HepG2 (cell line): ENCODE results near the gene STK11. TPM values are rescaled to one million over a fixed set of nuclear protein-coding genes. Genes with fewer than 3 reads are reported as not detected.
A peak's percentile ranks its signal among the peaks of the same experiment; 100 is the strongest.

Experiments
- ELK4 ChIP-seq: sonication (generic); formaldehyde crosslinking; IDR thresholded peaks from 2 replicates; pipeline ENCODE4 v1.9.0; 2021; ENCODE audit warnings: missing genetic modification reagents, borderline replicate concordance
- HDAC2 ChIP-seq: sonication (generic); formaldehyde crosslinking; IDR thresholded peaks from 2 replicates; pipeline ENCODE4 v1.4.0; 2020; ENCODE audit warnings: missing genetic modification reagents
- NPAS2 ChIP-seq: sonication (generic); formaldehyde crosslinking; IDR thresholded peaks from 2 replicates; pipeline ENCODE4 v1.8.0; 2022; ENCODE audit warnings: mild to moderate bottlenecking, missing genetic modification reagents, borderline replicate concordance
- ZBTB20 ChIP-seq: sonication (generic); formaldehyde crosslinking; IDR thresholded peaks from 2 replicates; pipeline ENCODE4 v1.8.1; 2023; ENCODE audit warnings: missing genetic modification reagents, low read depth, mild to moderate bottlenecking, borderline replicate concordance
- ZBTB40 ChIP-seq, 2 experiments: fragments of 450-650 bp in 1 of 2; sonication (generic) in 1 of 2; formaldehyde crosslinking in 1 of 2; IDR thresholded peaks; 2 replicates each; pipeline versions ENCODE4 v1.6.1 to v1.8.0; 2016 to 2022; ENCODE audit warnings: antibody characterized with exemption in 1 of 2, mild to moderate bottlenecking in 1 of 2, missing genetic modification reagents in 1 of 2
- ZNF121 ChIP-seq: sonication (generic); formaldehyde crosslinking; IDR thresholded peaks from 2 replicates; pipeline ENCODE4 v1.5.0; 2020; ENCODE audit warnings: mild to moderate bottlenecking, missing genetic modification reagents
- ZNF460 ChIP-seq: sonication (generic); formaldehyde crosslinking; IDR thresholded peaks from 2 replicates; pipeline ENCODE4 v1.5.1; 2020; ENCODE audit warnings: missing genetic modification reagents, mild to moderate bottlenecking, borderline replicate concordance
- ZNF503 ChIP-seq: sonication (generic); formaldehyde crosslinking; IDR thresholded peaks from 2 replicates; pipeline ENCODE4 v1.4.0; 2020; ENCODE audit warnings: missing genetic modification reagents
- ZNF562 ChIP-seq: sonication (generic); formaldehyde crosslinking; IDR thresholded peaks from 2 replicates; pipeline ENCODE4 v1.8.0; 2022; ENCODE audit warnings: missing genetic modification reagents, borderline replicate concordance
- polyA plus RNA-seq, 8 experiments: library from polyadenylated mRNA; depleted of rRNA in 3 of 8; stranded (reverse) in 7 of 8; unstranded in 1 of 8; fragments of >200 nt; fragmentation: Illumina TruSeq in 4 of 8; extraction: Trizol in 4 of 8; gene quantifications; 2 replicates each; pipeline versions ENCODE4 v1.2.1 to v1.2.3, GENCODE V29; 2011 to 2016; ENCODE audit warnings: low read depth in 4 of 8, missing spikeins in 1 of 8, mixed read lengths in 1 of 8; ENCODE audit not compliant: insufficient read depth in 1 of 8
- total RNA-seq, 5 experiments: library from RNA; depleted of rRNA; stranded (reverse); fragments of >200 nt; fragmentation: Illumina TruSeq; extraction: Trizol; gene quantifications; 2 replicates each; pipeline ENCODE4 v1.2.3, GENCODE V29; 2016; ENCODE audit warnings: low read depth in 1 of 5
- TF ChIP-seq, protein P1 (sequence below): sonication (generic); formaldehyde crosslinking; IDR thresholded peaks from 2 replicates; pipeline ENCODE4 v1.8.0; 2022; ENCODE audit warnings: mild to moderate bottlenecking, missing genetic modification reagents, moderate library complexity
- TF ChIP-seq, protein P2 (sequence below): sonication (generic); formaldehyde crosslinking; conservative IDR thresholded peaks from 2 replicates; pipeline ENCODE4 v1.8.1; 2023; ENCODE audit warnings: missing genetic modification reagents

Gene STK11
- total and polyA plus RNA-seq, 2 of the 13 experiments (the other 11 are each of a cell fraction or from before 2014, with no cell fraction given) = 27.5 to 43.6 TPM

DNA sequence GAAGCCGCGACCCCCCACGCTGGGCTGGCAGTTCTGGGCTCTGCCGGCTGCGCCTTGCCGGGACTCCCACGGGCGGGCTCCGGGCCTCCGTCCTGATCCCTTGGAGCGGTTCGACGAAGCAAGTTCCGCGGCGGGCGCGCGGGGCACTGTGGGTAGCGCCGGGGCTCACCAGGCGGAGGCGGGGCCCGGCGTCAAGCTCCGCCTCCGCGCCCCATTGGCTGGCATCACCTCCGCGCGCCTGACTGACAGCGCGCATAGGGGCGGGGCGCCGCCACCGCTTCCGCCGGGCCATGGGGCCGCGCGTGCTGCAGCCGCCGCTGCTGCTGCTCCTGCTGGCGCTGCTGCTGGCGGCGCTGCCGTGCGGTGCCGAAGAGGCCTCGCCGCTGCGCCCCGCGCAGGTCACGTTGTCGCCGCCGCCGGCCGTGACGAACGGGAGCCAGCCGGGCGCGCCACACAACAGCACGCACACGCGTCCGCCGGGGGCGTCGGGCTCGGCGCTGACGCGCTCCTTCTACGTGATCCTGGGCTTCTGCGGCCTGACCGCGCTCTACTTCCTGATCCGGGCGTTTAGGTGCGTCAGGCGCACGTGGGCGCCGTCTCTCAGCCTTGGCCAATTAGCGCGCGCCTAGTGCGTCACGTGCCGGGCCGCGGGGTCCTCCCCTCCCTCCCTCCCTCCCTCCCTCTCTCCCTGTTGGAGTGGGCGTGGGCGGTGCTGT lies 69.8 kb downstream of the STK11 start, which contains the start of gene FAM174C (continued):
- TF ChIP-seq ZBTB40 (IDR thresholded peaks at IDR 0.05) (no peak), ZBTB40 (CRISPR knock-in tag; IDR thresholded peaks at IDR 0.05) (0 out of 2 replicates have a peak, but pooled peaks have one; percentile 9), NPAS2 (CRISPR knock-in tag) (no peak), ZNF121 (CRISPR knock-in tag) (no peak), HDAC2 (no peak; the same call in 1 of the 2 replicates), ZNF562 (CRISPR knock-in tag) (peak; percentile 65; the same call in 1 of the 2 replicates), ZBTB20 (CRISPR knock-in tag) (no peak), ZNF460 (CRISPR knock-in tag) (no peak), ZNF503 (CRISPR knock-in tag) (no peak), ELK4 (peak; percentile 67; the same call in 1 of the 2 replicates)
- TF ChIP-seq, protein P1, sequence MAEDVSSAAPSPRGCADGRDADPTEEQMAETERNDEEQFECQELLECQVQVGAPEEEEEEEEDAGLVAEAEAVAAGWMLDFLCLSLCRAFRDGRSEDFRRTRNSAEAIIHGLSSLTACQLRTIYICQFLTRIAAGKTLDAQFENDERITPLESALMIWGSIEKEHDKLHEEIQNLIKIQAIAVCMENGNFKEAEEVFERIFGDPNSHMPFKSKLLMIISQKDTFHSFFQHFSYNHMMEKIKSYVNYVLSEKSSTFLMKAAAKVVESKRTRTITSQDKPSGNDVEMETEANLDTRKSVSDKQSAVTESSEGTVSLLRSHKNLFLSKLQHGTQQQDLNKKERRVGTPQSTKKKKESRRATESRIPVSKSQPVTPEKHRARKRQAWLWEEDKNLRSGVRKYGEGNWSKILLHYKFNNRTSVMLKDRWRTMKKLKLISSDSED (CRISPR knock-in tag) = 0 out of 2 replicates have a peak, but pooled peaks have one; percentile 11
- TF ChIP-seq, protein P2, sequence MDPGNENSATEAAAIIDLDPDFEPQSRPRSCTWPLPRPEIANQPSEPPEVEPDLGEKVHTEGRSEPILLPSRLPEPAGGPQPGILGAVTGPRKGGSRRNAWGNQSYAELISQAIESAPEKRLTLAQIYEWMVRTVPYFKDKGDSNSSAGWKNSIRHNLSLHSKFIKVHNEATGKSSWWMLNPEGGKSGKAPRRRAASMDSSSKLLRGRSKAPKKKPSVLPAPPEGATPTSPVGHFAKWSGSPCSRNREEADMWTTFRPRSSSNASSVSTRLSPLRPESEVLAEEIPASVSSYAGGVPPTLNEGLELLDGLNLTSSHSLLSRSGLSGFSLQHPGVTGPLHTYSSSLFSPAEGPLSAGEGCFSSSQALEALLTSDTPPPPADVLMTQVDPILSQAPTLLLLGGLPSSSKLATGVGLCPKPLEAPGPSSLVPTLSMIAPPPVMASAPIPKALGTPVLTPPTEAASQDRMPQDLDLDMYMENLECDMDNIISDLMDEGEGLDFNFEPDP (CRISPR knock-in tag) = no peak
